Measurements from ENCODE around the gene TBPL1. TPM values are rescaled to one million over a fixed set of nuclear protein-coding genes. Genes with fewer than 3 reads are reported as not detected.

Gene TBPL1
- total and polyA plus RNA-seq, 2 of the 13 experiments (the other 11 are each of a cell fraction or from before 2014, with no cell fraction given) = 25.3 to 39.3 TPM

- peaks cover under 1% of the 10 kb centered on the region for H3K79me2 ChIP-seq (ENCODE audit: insufficient read depth, low read length)
- in situ Hi-C loops (cut with HindIII; ENCODE audit: extremely low pct_ligation_motif_present, low pct_unique_long_range_greater_than_20kb) = no loop called here
- intact Hi-C loops (cut with micrococcal nuclease; ENCODE audit: unreplicated experiment) = no loop called here
- no peaks in the 10 kb centered on the region for H3K36me3 ChIP-seq (replicated peaks in 1 of 2; ENCODE audit: control insufficient read depth in 1 of 2, insufficient read depth in 2 of 2, low read length in 2 of 2)
- no peak for TF ChIP-seq TAF15 (IDR thresholded peaks at IDR 0.05; ENCODE audit: low read depth, low read length, poor library complexity, severe bottlenecking)
- no peak for TF ChIP-seq ZNF737 (CRISPR knock-in tag; IDR thresholded peaks at IDR 0.05; ENCODE audit: borderline replicate concordance)
- no peak for TF ChIP-seq ZNF24 (IDR thresholded peaks at IDR 0.05)
- TF ChIP-seq KLF12 (CRISPR knock-in tag; IDR thresholded peaks at IDR 0.05; ENCODE audit: borderline replicate concordance) = no peak
- no peak for TF ChIP-seq POLR2AphosphoS2 (IDR thresholded peaks at IDR 0.05; ENCODE audit: low read depth, low read length)
- no peak for TF ChIP-seq FIP1L1 (IDR thresholded peaks at IDR 0.05; ENCODE audit: borderline replicate concordance, insufficient read depth, low read depth, low read length)
- TF ChIP-seq MTA3 (CRISPR knock-in tag; IDR thresholded peaks at IDR 0.05) = no peak
- TF ChIP-seq ZNF766 (CRISPR knock-in tag; IDR thresholded peaks at IDR 0.05; ENCODE audit: borderline replicate concordance) = no peak
- TF ChIP-seq ZNF12 (CRISPR knock-in tag; IDR thresholded peaks at IDR 0.05) = no peak
- TF ChIP-seq MATR3 (CRISPR knock-in tag; IDR thresholded peaks at IDR 0.05) = no peak
- no peak for TF ChIP-seq CAMTA2 (CRISPR knock-in tag; IDR thresholded peaks at IDR 0.05; ENCODE audit: borderline replicate concordance)
- TF ChIP-seq ZNF792 (CRISPR knock-in tag; IDR thresholded peaks at IDR 0.05) = no peak
- TF ChIP-seq PBX2 (CRISPR knock-in tag; IDR thresholded peaks at IDR 0.05) = no peak
- no peak for TF ChIP-seq ZNF414 (CRISPR knock-in tag; IDR thresholded peaks at IDR 0.05)
- TF ChIP-seq BCLAF1 (IDR thresholded peaks at IDR 0.05) = no peak
- TF ChIP-seq TOPORS (CRISPR knock-in tag; IDR thresholded peaks at IDR 0.05) = no peak
- TF ChIP-seq ZBTB33 (CRISPR knock-in tag; IDR thresholded peaks at IDR 0.05) = no peak
- no peak for TF ChIP-seq ZNF589 (CRISPR knock-in tag; conservative IDR thresholded peaks at IDR 0.05)
- peaks cover 0 to 2% of the 10 kb centered on the region in 2 experiments; a peak in 1 of 5 replicates for H3K27me3 ChIP-seq (ENCODE audit: control insufficient read depth in 1 of 2, insufficient read depth in 2 of 2, low read length in 2 of 2)
- no peak overlapping the region for H3K9ac ChIP-seq (ENCODE audit: insufficient read depth, low read depth, low read length)
- ATAC-seq (no peak), DNase-seq (ENCODE audit: low spot score) (no peak), FAIRE-seq (no peak)
- H3K4me3 ChIP-seq (replicated peaks in 1 of 3; ENCODE audit: insufficient read depth in 1 of 3, low read depth in 2 of 3, low read length in 3 of 3) = no peak overlapping the region
- no peak overlapping the region for H3K27ac ChIP-seq (ENCODE audit: extremely low read length, insufficient read depth, low read length)
- no TSS peak for BruUV-seq (replicated peaks)
- H3K9me3 ChIP-seq (ENCODE audit: low read length) = no peaks in the 10 kb centered on the region
- CTCF ChIA-PET (ENCODE audit: low intra/inter-chr PET ratio, low total read pairs) = no interaction called here
- peaks cover 8% of the 10 kb centered on the region for H3K4me1 ChIP-seq (ENCODE audit: insufficient read depth, low read length)
- H3K4me2 ChIP-seq (ENCODE audit: low read depth, low read length) = no peak overlapping the region
- H2AFZ ChIP-seq (ENCODE audit: low read length) = no peak overlapping the region
- 3% methylated on average over 1 of the region's 2 CpGs for WGBS (ENCODE audit: low lambda C conversion rate)
- POLR2A ChIA-PET = no interaction called here
- no peaks in the 10 kb centered on the region for H4K20me1 ChIP-seq (ENCODE audit: insufficient read depth, low read length)
Observed at GRCh38 chr6:133948472-133948871, 4.6 kb upstream of the TBPL1 start.
